HG03469 (cell line): Measurements from ENCODE around the gene EEF2KMT.

Experiments
- ATAC-seq: cut with Tn5 transposase; IDR thresholded peaks from one replicate; pipeline ENCODE4 v1.9.1; 2021; ENCODE audit warnings: mild to moderate bottlenecking, moderate library complexity, moderate number of reproducible peaks; ENCODE audit not compliant: unreplicated experiment

The EEF2KMT gene

GRCh38 chr16:5042574-5043171, 54.9 kb downstream of the EEF2KMT start:
- ATAC-seq, result no peak

GRCh38 chr16:5041600-5042133, 55.9 kb downstream of the EEF2KMT start:
- ATAC-seq, result peak; percentile 65

- no peak for ATAC-seq
These were observed 57.1 kb downstream of the EEF2KMT start for GRCh38 chr16:5040451-5040850.

GRCh38 chr16:5036228-5037156, 61.1 kb downstream of the EEF2KMT start:
- no peak for ATAC-seq

GRCh38 chr16:5035909-5036227, 61.7 kb downstream of the EEF2KMT start:
- no peak for ATAC-seq
